AG09319 (cell line): ENCODE results near the gene CORO2A.

Experiments
- DNase-seq: peaks from one replicate; pipeline ENCODE4 v3.0.0-alpha.2; 2010; ENCODE audit warnings: low read depth; ENCODE audit errors: extremely low read depth
- CTCF ChIP-seq: IDR thresholded peaks from 2 replicates; pipeline ENCODE4 v1.5.1; 2011; ENCODE audit warnings: low read depth, mild to moderate bottlenecking, inconsistent platforms, low read length, moderate library complexity

The CORO2A gene

GRCh38 chr9:98211260-98211659 lies 18.8 kb upstream of the CORO2A start:
- no peak for DNase-seq
- no peak for TF ChIP-seq CTCF

- no peak for TF ChIP-seq CTCF
- no peak for DNase-seq
These were observed 18.0 kb upstream of the CORO2A start for GRCh38 chr9:98210435-98210834.

GRCh38 chr9:98209530-98209929 lies 17.1 kb upstream of the CORO2A start:
- no peak for TF ChIP-seq CTCF

GRCh38 chr9:98208635-98209034 lies 16.2 kb upstream of the CORO2A start:
- no peak for DNase-seq
- TF ChIP-seq CTCF: no peak

More at GRCh38 chr9:98209530-98209929, 17.1 kb upstream of the CORO2A start:
- DNase-seq: no peak

GRCh38 chr9:98207606-98208005 lies 15.2 kb upstream of the CORO2A start:
- TF ChIP-seq CTCF: no peak

GRCh38 chr9:98206754-98207153 lies 14.3 kb upstream of the CORO2A start:
- no peak for DNase-seq
- no peak for TF ChIP-seq CTCF

More at GRCh38 chr9:98207606-98208005, 15.2 kb upstream of the CORO2A start:
- DNase-seq: no peak

GRCh38 chr9:98204692-98205091 lies 12.3 kb upstream of the CORO2A start:
- no peak for DNase-seq
- TF ChIP-seq CTCF: no peak
